KMS-11 (cell line): Measurements from ENCODE around the gene LMNA.

Experiments used
- H2AFZ ChIP-seq: fragments of 200-600 bp; sonication (generic); 2 replicates; pipeline ENCODE4 v1.6.1; 2016; ENCODE audit warnings: antibody characterized with exemption, mixed run types, low read depth
- H3K27ac ChIP-seq: fragments of 200-600 bp; sonication (generic); 2 replicates; pipeline ENCODE4 v1.6.1; 2016; ENCODE audit warnings: mild to moderate bottlenecking, mixed run types
- H3K27me3 ChIP-seq: fragments of 200-600 bp; sonication (generic); 2 replicates; pipeline ENCODE4 v1.6.1; 2017; ENCODE audit warnings: mild to moderate bottlenecking, low read depth, mixed run types, moderate library complexity; ENCODE audit not compliant: insufficient read depth
- H3K36me3 ChIP-seq: fragments of 200-600 bp; sonication (generic); 2 replicates; pipeline ENCODE4 v1.6.1; 2017; ENCODE audit warnings: mild to moderate bottlenecking, mixed run types; ENCODE audit not compliant: insufficient read depth
- H3K4me1 ChIP-seq: fragments of 200-600 bp; sonication (generic); 2 replicates; pipeline ENCODE4 v1.6.1; 2016; ENCODE audit warnings: mild to moderate bottlenecking, low read depth, mixed run types; ENCODE audit not compliant: poor library complexity, severe bottlenecking
- H3K4me2 ChIP-seq: fragments of 200-600 bp; sonication (generic); 2 replicates; pipeline ENCODE4 v1.7.0; 2016; ENCODE audit warnings: mild to moderate bottlenecking, mixed run types
- H3K4me3 ChIP-seq: fragments of 200-600 bp; sonication (generic); IDR thresholded peaks from 2 replicates; pipeline ENCODE4 v1.6.1; 2017; ENCODE audit warnings: low read depth, low read length, mixed read lengths; ENCODE audit not compliant: insufficient read depth
- H3K79me2 ChIP-seq: fragments of 200-600 bp; sonication (generic); 2 replicates; pipeline ENCODE4 v1.6.1; 2016; ENCODE audit warnings: low read depth, mixed run types; ENCODE audit not compliant: insufficient read depth
- H3K9ac ChIP-seq: fragments of 200-600 bp; sonication (generic); 2 replicates; pipeline ENCODE4 v1.6.1; 2016; ENCODE audit warnings: mild to moderate bottlenecking, mixed run types
- H4K20me1 ChIP-seq: fragments of 200-600 bp; sonication (generic); 2 replicates; pipeline ENCODE4 v1.6.1; 2016; ENCODE audit warnings: mild to moderate bottlenecking, mixed run types; ENCODE audit not compliant: insufficient read depth
- CTCF ChIP-seq: fragments of 200-600 bp; sonication (generic); conservative IDR thresholded peaks from 2 replicates; pipeline ENCODE4 v1.6.1; 2017; ENCODE audit warnings: low read depth, mild to moderate bottlenecking, antibody characterized with exemption, low read length, moderate library complexity, mixed read lengths

Gene LMNA

GRCh38 chr1:156126630-156127534 lies 12.4 kb downstream of the LMNA start:
- peak overlapping the region; percentile 92 for H3K4me2 ChIP-seq
- H3K27ac ChIP-seq, result peak overlapping the region; percentile 90
- peaks cover 88% of the 10 kb centered on the region for H3K4me1 ChIP-seq
- H3K36me3 ChIP-seq, result no peaks in the 10 kb centered on the region
- TF ChIP-seq CTCF, result no peak; the same call in 1 of the 2 replicates
- peaks cover 56% of the 10 kb centered on the region for H3K79me2 ChIP-seq
- H4K20me1 ChIP-seq, result no peaks in the 10 kb centered on the region
- no peaks in the 10 kb centered on the region for H3K27me3 ChIP-seq
- H3K4me3 ChIP-seq, result peak overlapping the region; percentile 95
- peak overlapping the region; percentile 22 for H2AFZ ChIP-seq
- H3K9ac ChIP-seq, result peak overlapping the region; percentile 79

DNA sequence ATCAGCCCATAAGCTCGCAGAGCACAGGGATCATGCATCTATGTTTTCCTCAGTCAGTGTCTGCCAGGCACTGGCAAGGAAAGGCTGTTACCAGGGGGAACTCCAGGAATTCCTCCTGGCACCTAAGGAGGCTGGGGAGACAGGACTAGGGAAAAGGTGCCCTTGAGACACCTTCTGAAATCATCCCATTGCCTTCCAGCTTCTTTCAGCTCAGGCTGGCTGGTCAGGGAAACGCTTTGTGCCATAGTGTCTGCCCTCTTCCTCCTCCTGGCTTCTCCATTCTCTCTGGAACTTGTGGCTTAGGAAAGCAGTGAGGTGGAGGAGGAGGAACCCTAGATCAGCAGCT lies 13.8 kb downstream of the LMNA start:
- peaks cover 43% of the 10 kb centered on the region for H3K79me2 ChIP-seq
- H3K27me3 ChIP-seq, result no peaks in the 10 kb centered on the region
- peak overlapping the region; percentile 90 for H3K27ac ChIP-seq
- no peaks in the 10 kb centered on the region for H3K36me3 ChIP-seq
- TF ChIP-seq CTCF, result no peak
- H3K4me3 ChIP-seq, result no peak overlapping the region
- peak overlapping the region; percentile 31; the same call in 1 of the 2 replicates for H3K9ac ChIP-seq
- no peak overlapping the region for H2AFZ ChIP-seq
- H4K20me1 ChIP-seq, result no peaks in the 10 kb centered on the region
- H3K4me1 ChIP-seq, result peaks cover 74% of the 10 kb centered on the region
- peak overlapping the region; percentile 92 for H3K4me2 ChIP-seq

DNA sequence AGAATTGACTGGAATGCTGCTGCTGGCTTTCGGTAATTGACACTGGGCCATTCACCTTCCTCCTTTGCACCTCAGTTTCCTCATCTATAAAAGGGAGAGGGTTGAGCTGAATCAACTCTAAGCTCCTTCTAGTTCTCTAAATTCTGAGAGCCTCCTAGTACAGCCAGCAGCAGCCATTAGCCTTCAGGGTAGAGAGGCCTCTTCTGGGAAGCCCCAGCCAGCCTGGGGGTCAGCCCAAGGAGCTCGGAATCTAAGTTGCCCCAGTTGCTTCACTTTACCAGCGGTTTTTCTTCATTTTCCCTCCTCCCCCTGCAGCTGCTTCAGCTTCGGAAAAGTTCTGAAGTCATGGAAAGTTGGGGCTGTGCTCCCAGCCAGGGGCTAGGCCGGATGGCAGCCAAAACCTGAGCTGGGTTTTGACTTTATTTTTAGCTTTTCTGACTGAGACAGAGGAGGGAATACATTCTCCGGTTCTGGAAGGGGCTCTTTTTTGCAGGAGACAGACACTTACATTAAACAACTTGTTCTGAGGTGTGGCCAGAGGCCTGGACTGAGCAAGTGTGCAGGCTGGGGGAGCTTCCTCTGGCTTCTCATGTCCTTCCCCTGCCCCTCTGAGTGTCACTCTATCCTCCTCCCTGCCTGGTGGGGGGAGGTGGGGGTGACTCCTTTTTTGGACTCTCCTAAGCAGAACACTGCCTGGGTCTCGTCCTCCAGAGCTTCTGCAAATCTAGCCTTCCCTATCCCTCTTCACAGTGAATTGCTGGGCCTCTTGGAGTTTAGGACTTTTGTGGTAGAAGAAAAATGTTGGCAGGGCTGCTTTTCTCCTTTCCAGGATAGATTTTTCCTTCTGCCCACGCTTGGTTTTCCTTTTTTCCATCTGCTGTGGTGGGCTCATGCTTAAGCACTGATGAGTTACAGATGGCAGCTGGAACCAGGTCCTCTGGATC lies 14.4 kb downstream of the LMNA start:
- Histone ChIP-seq H4K20me1 (no peaks in the 10 kb centered on the region), H3K9ac (peak overlapping the region; percentile 31), H3K4me3 (no peak overlapping the region), H3K27ac (peak overlapping the region; percentile 90), H3K36me3 (no peaks in the 10 kb centered on the region), H3K27me3 (no peaks in the 10 kb centered on the region), H3K4me2 (peak overlapping the region; percentile 92), H3K79me2 (peaks cover 42% of the 10 kb centered on the region), H2AFZ (peak overlapping the region; percentile 4; the same call in 1 of the 2 replicates), H3K4me1 (peaks cover 68% of the 10 kb centered on the region)
- no peak; the same call in 1 of the 2 replicates for TF ChIP-seq CTCF

DNA sequence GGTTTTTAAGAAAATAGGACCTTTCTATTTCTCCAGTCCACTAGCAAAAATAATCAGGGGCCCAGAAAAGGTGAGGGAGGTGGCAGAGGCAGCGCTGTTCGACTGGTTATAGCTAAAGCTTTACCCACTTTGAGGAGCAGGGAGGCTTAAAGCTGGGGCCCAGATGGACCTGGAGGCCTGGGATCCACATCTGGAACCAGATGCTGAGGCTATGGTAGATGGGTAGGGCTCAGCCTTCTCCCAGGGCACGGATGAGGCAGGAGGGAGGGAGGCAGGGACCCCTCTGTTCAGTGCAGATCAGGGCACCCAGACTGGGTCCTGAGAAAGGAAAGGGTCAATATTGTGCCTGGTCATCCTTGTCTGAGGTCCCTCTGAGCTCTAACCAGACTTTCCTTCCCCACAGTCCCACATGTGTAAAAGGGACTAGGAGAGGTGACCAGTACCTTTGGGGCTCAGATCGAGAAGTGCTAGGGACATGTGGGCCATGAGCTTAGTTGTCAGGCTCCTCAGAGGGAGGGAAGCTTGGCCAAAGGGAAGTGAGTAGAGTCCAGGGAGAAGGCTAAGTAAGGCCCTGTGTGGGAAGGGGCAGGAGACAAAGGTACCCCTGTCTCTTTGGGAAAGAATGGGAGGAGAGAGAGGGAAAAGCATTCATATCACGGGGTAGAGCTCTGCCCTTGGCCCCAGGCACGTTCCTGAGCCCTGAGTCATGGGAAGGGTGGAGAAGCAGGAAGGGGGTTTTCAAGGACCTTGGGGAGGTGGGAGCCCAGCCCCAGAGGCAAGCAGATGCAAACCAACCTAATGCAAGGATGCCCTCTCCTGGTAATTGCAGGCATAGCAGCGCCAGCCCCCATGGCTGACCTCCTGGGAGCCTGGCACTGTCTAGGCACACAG lies 15.4 kb downstream of the LMNA start:
- Histone ChIP-seq H3K27me3 (no peaks in the 10 kb centered on the region), H2AFZ (no peak overlapping the region), H3K4me2 (peak overlapping the region; percentile 92), H3K27ac (peak overlapping the region; percentile 90), H3K4me3 (no peak overlapping the region), H3K79me2 (peaks cover 32% of the 10 kb centered on the region), H3K4me1 (peaks cover 58% of the 10 kb centered on the region), H4K20me1 (no peaks in the 10 kb centered on the region), H3K36me3 (no peaks in the 10 kb centered on the region; the same call in 1 of the 2 replicates), H3K9ac (peak overlapping the region; percentile 31; the same call in 1 of the 2 replicates)
- TF ChIP-seq CTCF, result peak; percentile 100
